Neural cell (in vitro differentiated cells): Measurements from ENCODE around the gene DCN. TPM values are rescaled to one million over a fixed set of nuclear protein-coding genes. Genes with fewer than 3 reads are reported as not detected.

Experiments
- H2AFZ ChIP-seq: fragments of 200-600, 300-800 bp; sonication (generic), shearing (Covaris generic); 2 replicates; pipeline ENCODE4 v1.6.0; 2014; ENCODE audit warnings: low read depth, mild to moderate bottlenecking, antibody characterized with exemption, low read length, moderate library complexity
- H3F3A ChIP-seq: fragments of 200-600 bp; shearing (Covaris generic); 2 replicates; pipeline ENCODE4 v1.6.1; 2016; ENCODE audit warnings: mild to moderate bottlenecking, moderate library complexity, mixed read lengths, antibody characterized with exemption, low read length; ENCODE audit not compliant: insufficient read depth, poor library complexity, severe bottlenecking
- H3K27ac ChIP-seq: fragments of 200-600, 300-800 bp; sonication (generic), shearing (Covaris generic); 2 replicates; pipeline ENCODE4 v1.5.1; 2014; ENCODE audit warnings: mild to moderate bottlenecking, low read length, moderate library complexity
- H3K27me3 ChIP-seq: fragments of 300-800, 200-600 bp; sonication (generic), shearing (Covaris generic); 2 replicates; pipeline ENCODE4 v1.6.0; 2014; ENCODE audit warnings: mild to moderate bottlenecking, low read depth, low read length, moderate library complexity; ENCODE audit not compliant: insufficient read depth
- H3K36me3 ChIP-seq: fragments of 300-800, 200-600 bp; sonication (generic), shearing (Covaris generic); 2 replicates; pipeline ENCODE4 v1.5.1; 2014; ENCODE audit warnings: mild to moderate bottlenecking, antibody characterized with exemption, low read length, moderate library complexity; ENCODE audit not compliant: insufficient read depth
- H3K4me2 ChIP-seq: fragments of 300-800, 200-600 bp; sonication (generic), shearing (Covaris generic); 2 replicates; pipeline ENCODE4 v1.6.0; 2014; ENCODE audit warnings: mild to moderate bottlenecking, low read length
- H3K4me3 ChIP-seq: fragments of 300-800, 200-600 bp; sonication (generic), shearing (Covaris generic); 2 replicates; pipeline ENCODE4 v1.5.1; 2014; ENCODE audit warnings: mild to moderate bottlenecking, low read length, moderate library complexity
- H3K79me2 ChIP-seq: fragments of 200-600 bp; shearing (Covaris generic); replicated peaks from 2 replicates; pipeline ENCODE4 v1.6.0; 2014; ENCODE audit warnings: mild to moderate bottlenecking, low read length, moderate library complexity; ENCODE audit not compliant: insufficient read depth
- H3K9ac ChIP-seq: fragments of 300-800, 200-600 bp; sonication (generic), shearing (Covaris generic); 2 replicates; pipeline ENCODE4 v1.6.1; 2016; ENCODE audit warnings: mild to moderate bottlenecking, low read length, mixed read lengths
- H3K9me2 ChIP-seq: fragments of 200-600 bp; shearing (Covaris generic); 2 replicates; pipeline ENCODE4 v1.6.1; 2016; ENCODE audit warnings: mild to moderate bottlenecking, low read length, mixed read lengths; ENCODE audit not compliant: insufficient read depth
- H3K9me3 ChIP-seq: fragments of 200-600, 300-800 bp; sonication (generic), shearing (Covaris generic); 2 replicates; pipeline ENCODE4 v1.6.1; 2016; ENCODE audit warnings: mild to moderate bottlenecking, mixed run types, low read length, moderate library complexity, mixed read lengths
- H4K20me1 ChIP-seq: fragments of 200-600 bp; shearing (Covaris generic); 2 replicates; pipeline ENCODE4 v1.6.1; 2016; ENCODE audit warnings: mild to moderate bottlenecking, mixed run types; ENCODE audit not compliant: insufficient read depth
- EP300 ChIP-seq: fragments of 450-650 bp; conservative IDR thresholded peaks from 2 replicates; pipeline ENCODE4 v1.6.1; 2014; ENCODE audit warnings: antibody characterized with exemption, mild to moderate bottlenecking, moderate library complexity; ENCODE audit not compliant: poor library complexity, severe bottlenecking
- MXI1 ChIP-seq: fragments of 450-650 bp; conservative IDR thresholded peaks from 2 replicates; pipeline ENCODE4 v1.6.1; 2014; ENCODE audit warnings: antibody characterized with exemption, mild to moderate bottlenecking; ENCODE audit not compliant: poor library complexity, severe bottlenecking
- POLR2AphosphoS5 ChIP-seq: IDR thresholded peaks from 2 replicates; pipeline ENCODE4 v1.6.1; 2012
- RAD21 ChIP-seq: fragments of 450-650 bp; conservative IDR thresholded peaks from 2 replicates; pipeline ENCODE4 v1.6.1; 2014; ENCODE audit warnings: antibody characterized with exemption, mild to moderate bottlenecking, moderate library complexity
- SMC3 ChIP-seq: fragments of 450-650 bp; conservative IDR thresholded peaks from 2 replicates; pipeline ENCODE4 v1.6.1; 2014; ENCODE audit warnings: antibody characterized with exemption, mild to moderate bottlenecking, moderate library complexity; ENCODE audit not compliant: poor library complexity
- TAF1 ChIP-seq: IDR thresholded peaks from 2 replicates; pipeline ENCODE4 v1.6.1; 2012; ENCODE audit warnings: low read depth
- polyA plus RNA-seq: library from polyadenylated mRNA; depleted of rRNA; stranded (reverse); fragments of >200 nt; gene quantifications from 2 replicates; pipeline ENCODE4 v1.2.3, GENCODE V29; 2014
- TF ChIP-seq, protein P1 (sequence below): IDR thresholded peaks from 2 replicates; pipeline ENCODE4 v1.6.1; 2012; ENCODE audit warnings: borderline replicate concordance
- TF ChIP-seq, protein P2 (sequence below): fragments of 450-650 bp; IDR thresholded peaks from 2 replicates; pipeline ENCODE4 v1.5.1; 2014; ENCODE audit warnings: antibody characterized with exemption, mild to moderate bottlenecking, moderate library complexity; ENCODE audit not compliant: poor library complexity, severe bottlenecking

DCN gene
- polyA plus RNA-seq, 1 donor from 2014 or later: not detected

DNA sequence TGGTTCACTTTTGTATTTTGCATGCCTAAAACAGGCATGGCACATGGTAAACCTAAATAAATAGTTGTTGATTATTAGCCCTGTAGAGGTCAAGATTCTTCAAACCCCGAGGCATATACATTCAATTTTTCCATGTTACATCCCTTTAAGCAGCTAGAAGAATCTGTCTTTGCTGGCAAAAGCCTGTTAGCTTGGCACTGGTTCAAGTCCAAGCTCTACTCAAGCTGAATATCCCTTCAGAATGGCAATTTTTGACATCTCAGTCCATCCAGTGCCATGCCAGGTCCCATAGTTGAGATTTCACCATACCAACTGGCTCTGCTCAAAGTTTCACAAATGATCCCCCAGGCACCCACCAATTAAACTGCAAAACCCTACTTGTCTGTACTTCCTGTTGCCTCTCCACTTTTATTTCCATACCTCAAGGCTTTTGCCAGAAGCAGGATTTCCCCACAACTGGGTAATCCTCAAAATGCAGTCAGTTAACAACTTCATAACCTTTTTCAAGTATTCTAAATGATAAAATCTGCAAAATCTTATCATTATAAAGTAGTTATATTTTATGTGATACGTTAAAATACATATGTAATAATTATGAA is 9.0 kb upstream of the DCN start:
- Histone ChIP-seq H3K9ac (no peak overlapping the region), H3K27ac (no peak overlapping the region), H3K79me2 (no peaks in the 10 kb centered on the region), H4K20me1 (no peaks in the 10 kb centered on the region), H3K9me3 (no peaks in the 10 kb centered on the region), H3F3A (no peaks in the 10 kb centered on the region), H2AFZ (no peak overlapping the region), H3K9me2 (no peaks in the 10 kb centered on the region), H3K27me3 (no peaks in the 10 kb centered on the region), H3K4me3 (no peak overlapping the region), H3K4me2 (no peak overlapping the region), H3K36me3 (no peaks in the 10 kb centered on the region)
- no peak for TF ChIP-seq TAF1
- TF ChIP-seq POLR2AphosphoS5: no peak
- TF ChIP-seq, protein P1, sequence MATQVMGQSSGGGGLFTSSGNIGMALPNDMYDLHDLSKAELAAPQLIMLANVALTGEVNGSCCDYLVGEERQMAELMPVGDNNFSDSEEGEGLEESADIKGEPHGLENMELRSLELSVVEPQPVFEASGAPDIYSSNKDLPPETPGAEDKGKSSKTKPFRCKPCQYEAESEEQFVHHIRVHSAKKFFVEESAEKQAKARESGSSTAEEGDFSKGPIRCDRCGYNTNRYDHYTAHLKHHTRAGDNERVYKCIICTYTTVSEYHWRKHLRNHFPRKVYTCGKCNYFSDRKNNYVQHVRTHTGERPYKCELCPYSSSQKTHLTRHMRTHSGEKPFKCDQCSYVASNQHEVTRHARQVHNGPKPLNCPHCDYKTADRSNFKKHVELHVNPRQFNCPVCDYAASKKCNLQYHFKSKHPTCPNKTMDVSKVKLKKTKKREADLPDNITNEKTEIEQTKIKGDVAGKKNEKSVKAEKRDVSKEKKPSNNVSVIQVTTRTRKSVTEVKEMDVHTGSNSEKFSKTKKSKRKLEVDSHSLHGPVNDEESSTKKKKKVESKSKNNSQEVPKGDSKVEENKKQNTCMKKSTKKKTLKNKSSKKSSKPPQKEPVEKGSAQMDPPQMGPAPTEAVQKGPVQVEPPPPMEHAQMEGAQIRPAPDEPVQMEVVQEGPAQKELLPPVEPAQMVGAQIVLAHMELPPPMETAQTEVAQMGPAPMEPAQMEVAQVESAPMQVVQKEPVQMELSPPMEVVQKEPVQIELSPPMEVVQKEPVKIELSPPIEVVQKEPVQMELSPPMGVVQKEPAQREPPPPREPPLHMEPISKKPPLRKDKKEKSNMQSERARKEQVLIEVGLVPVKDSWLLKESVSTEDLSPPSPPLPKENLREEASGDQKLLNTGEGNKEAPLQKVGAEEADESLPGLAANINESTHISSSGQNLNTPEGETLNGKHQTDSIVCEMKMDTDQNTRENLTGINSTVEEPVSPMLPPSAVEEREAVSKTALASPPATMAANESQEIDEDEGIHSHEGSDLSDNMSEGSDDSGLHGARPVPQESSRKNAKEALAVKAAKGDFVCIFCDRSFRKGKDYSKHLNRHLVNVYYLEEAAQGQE: no peak
- no peak for TF ChIP-seq EP300
- no peak for TF ChIP-seq RAD21
- TF ChIP-seq, protein P2, sequence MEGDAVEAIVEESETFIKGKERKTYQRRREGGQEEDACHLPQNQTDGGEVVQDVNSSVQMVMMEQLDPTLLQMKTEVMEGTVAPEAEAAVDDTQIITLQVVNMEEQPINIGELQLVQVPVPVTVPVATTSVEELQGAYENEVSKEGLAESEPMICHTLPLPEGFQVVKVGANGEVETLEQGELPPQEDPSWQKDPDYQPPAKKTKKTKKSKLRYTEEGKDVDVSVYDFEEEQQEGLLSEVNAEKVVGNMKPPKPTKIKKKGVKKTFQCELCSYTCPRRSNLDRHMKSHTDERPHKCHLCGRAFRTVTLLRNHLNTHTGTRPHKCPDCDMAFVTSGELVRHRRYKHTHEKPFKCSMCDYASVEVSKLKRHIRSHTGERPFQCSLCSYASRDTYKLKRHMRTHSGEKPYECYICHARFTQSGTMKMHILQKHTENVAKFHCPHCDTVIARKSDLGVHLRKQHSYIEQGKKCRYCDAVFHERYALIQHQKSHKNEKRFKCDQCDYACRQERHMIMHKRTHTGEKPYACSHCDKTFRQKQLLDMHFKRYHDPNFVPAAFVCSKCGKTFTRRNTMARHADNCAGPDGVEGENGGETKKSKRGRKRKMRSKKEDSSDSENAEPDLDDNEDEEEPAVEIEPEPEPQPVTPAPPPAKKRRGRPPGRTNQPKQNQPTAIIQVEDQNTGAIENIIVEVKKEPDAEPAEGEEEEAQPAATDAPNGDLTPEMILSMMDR: no peak
- no peak for TF ChIP-seq MXI1

DNA sequence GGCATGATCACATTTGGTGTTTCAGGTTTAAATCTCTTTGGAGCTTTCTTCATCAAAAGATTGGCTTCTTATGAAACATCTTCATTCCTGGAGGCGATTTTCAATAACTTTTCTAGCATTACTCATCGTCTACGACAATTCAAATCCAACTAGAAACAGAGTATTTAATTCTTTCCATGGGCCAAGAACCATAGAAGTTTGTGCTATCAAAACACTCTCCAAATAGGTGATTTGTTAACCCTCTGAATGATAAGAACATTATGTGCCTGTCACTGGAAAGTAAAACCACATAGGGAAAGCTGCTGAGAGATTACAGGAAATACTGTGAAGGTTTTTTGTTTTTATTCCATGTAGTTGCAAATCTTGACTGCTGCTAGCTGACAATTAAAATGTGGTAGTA is 6.9 kb upstream of the DCN start:
- no peak overlapping the region for H3K9ac ChIP-seq
- no peak for TF ChIP-seq EP300
- TF ChIP-seq, protein P2: no peak
- TF ChIP-seq POLR2AphosphoS5: no peak
- TF ChIP-seq, protein P1: no peak
- TF ChIP-seq MXI1: no peak
- no peak for TF ChIP-seq SMC3
- no peaks in the 10 kb centered on the region for H3K36me3 ChIP-seq
- H3K9me3 ChIP-seq: no peaks in the 10 kb centered on the region
- H3K4me2 ChIP-seq: no peak overlapping the region
- H3K9me2 ChIP-seq: no peaks in the 10 kb centered on the region
- H4K20me1 ChIP-seq: no peaks in the 10 kb centered on the region
- H3K79me2 ChIP-seq: no peaks in the 10 kb centered on the region
- H3K27me3 ChIP-seq: no peaks in the 10 kb centered on the region
- H3F3A ChIP-seq: no peaks in the 10 kb centered on the region
- H3K27ac ChIP-seq: no peak overlapping the region
- no peak overlapping the region for H2AFZ ChIP-seq
- H3K4me3 ChIP-seq: no peak overlapping the region
